ENCODE results near the gene MAN2A1. TPM values are rescaled to one million over a fixed set of nuclear protein-coding genes. Genes with fewer than 3 reads are reported as not detected.

MAN2A1 gene
- total and polyA plus RNA-seq, 12 donors, result 11.7 to 123 (median 83.2) TPM

DNA sequence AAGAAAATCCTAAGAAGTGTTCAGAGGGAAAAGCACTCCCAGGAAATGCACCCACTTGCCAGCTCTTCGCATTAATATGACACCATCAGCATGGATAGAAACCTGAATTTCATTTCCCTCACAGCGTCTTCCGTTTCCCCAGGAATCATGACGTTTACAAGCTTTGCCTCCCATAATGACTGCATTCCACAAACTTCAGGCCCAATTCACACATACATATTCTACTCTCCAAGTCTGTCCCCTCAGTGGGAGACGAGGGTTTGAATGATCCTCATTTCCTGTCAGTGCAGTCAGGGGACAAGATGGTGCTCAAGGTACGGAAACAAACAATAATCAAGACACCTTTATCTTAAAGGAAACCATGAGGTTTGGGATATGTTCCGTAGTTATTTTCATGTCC lies 44.9 kb upstream of the MAN2A1 start:
- H3K27ac ChIP-seq, result no peak overlapping the region
- no peaks in the 10 kb centered on the region for H3K27me3 ChIP-seq
- no peaks in the 10 kb centered on the region for H3K9me3 ChIP-seq (replicated peaks in 1 of 3)
- DNase-seq, result no peak
- H3K4me3 ChIP-seq, result no peak overlapping the region
- no peak for TF ChIP-seq POLR2A (IDR thresholded peaks at IDR 0.05)
- TF ChIP-seq, protein P1, sequence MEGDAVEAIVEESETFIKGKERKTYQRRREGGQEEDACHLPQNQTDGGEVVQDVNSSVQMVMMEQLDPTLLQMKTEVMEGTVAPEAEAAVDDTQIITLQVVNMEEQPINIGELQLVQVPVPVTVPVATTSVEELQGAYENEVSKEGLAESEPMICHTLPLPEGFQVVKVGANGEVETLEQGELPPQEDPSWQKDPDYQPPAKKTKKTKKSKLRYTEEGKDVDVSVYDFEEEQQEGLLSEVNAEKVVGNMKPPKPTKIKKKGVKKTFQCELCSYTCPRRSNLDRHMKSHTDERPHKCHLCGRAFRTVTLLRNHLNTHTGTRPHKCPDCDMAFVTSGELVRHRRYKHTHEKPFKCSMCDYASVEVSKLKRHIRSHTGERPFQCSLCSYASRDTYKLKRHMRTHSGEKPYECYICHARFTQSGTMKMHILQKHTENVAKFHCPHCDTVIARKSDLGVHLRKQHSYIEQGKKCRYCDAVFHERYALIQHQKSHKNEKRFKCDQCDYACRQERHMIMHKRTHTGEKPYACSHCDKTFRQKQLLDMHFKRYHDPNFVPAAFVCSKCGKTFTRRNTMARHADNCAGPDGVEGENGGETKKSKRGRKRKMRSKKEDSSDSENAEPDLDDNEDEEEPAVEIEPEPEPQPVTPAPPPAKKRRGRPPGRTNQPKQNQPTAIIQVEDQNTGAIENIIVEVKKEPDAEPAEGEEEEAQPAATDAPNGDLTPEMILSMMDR (IDR thresholded peaks at IDR 0.05), result no peak
- 83 to 94% (median 89%) methylated on average over 7 of the region's 7 CpGs for WGBS, 4 donors
- H3K36me3 ChIP-seq (replicated peaks in 1 of 2), result no peaks in the 10 kb centered on the region
- intact Hi-C loops (cut with DNase I), result no loop called here
- H3K4me1 ChIP-seq (replicated peaks in 1 of 2), result no peaks in the 10 kb centered on the region

GRCh38 chr5:109645707-109646192 lies 44.0 kb upstream of the MAN2A1 start:
- Histone ChIP-seq H3K27ac (no peak overlapping the region), H3K36me3 (replicated peaks in 1 of 2) (no peaks in the 10 kb centered on the region), H3K27me3 (no peaks in the 10 kb centered on the region), H3K4me1 (replicated peaks in 1 of 2) (no peaks in the 10 kb centered on the region), H3K9me3 (replicated peaks in 1 of 3) (no peaks in the 10 kb centered on the region), H3K4me3 (no peak overlapping the region)
- intact Hi-C loops (cut with DNase I), result no loop called here
- TF ChIP-seq POLR2A (IDR thresholded peaks at IDR 0.05), result no peak
- TF ChIP-seq, protein P1 (IDR thresholded peaks at IDR 0.05), result no peak
- no peak for DNase-seq
- 62 to 76% (median 71%) methylated on average over 2 of the region's 2 CpGs for WGBS, 4 donors

GRCh38 chr5:109649318-109649717 lies 40.4 kb upstream of the MAN2A1 start:
- 64 to 71% (median 68%) methylated on average over 4 of the region's 4 CpGs for WGBS, 4 donors
- TF ChIP-seq, protein P1 (IDR thresholded peaks at IDR 0.05), result no peak
- TF ChIP-seq POLR2A (IDR thresholded peaks at IDR 0.05), result no peak
- DNase-seq, result no peak
- Histone ChIP-seq H3K27me3 (no peaks in the 10 kb centered on the region), H3K27ac (no peak overlapping the region), H3K4me3 (no peak overlapping the region), H3K36me3 (replicated peaks in 1 of 2) (no peaks in the 10 kb centered on the region), H3K4me1 (replicated peaks in 1 of 2) (peaks cover 0 to 10% of the 10 kb centered on the region in 2 donors), H3K9me3 (replicated peaks in 1 of 3) (no peaks in the 10 kb centered on the region)
- intact Hi-C loops (cut with DNase I), result no loop called here

- Histone ChIP-seq H3K4me3 (no peak overlapping the region), H3K27ac (no peak overlapping the region)
- 39 to 47% (median 41%) methylated on average over 4 of the region's 4 CpGs for WGBS, 4 donors
These were observed 39.2 kb upstream of the MAN2A1 start for GRCh38 chr5:109650493-109650892.

More at GRCh38 chr5:109650493-109650892, 39.2 kb upstream of the MAN2A1 start:
- no peak for TF ChIP-seq POLR2A (IDR thresholded peaks at IDR 0.05)
- TF ChIP-seq, protein P1 (IDR thresholded peaks at IDR 0.05), result no peak
- Histone ChIP-seq H3K27me3 (no peaks in the 10 kb centered on the region), H3K36me3 (replicated peaks in 1 of 2) (no peaks in the 10 kb centered on the region), H3K4me1 (replicated peaks in 1 of 2) (peaks cover 0 to 15% of the 10 kb centered on the region in 2 donors), H3K9me3 (replicated peaks in 1 of 3) (no peaks in the 10 kb centered on the region)
- DNase-seq, result no peak
- intact Hi-C loops (cut with DNase I), result no loop called here

Data from adrenal gland (tissue), 12 donors.